ENCODE measurements around the gene FAHD1. TPM values are rescaled to one million over a fixed set of nuclear protein-coding genes. Genes with fewer than 3 reads are reported as not detected.

The FAHD1 gene
- total RNA-seq, 2 experiments from 2014 or later = 15.1 to 32.4 TPM

- ChIA-PET CTCF (ENCODE audit: unreplicated experiment) (no interaction called here), POLR2A (no interaction called here)
- no peaks in the 10 kb centered on the region for H3K4me1 ChIP-seq (ENCODE audit: insufficient read depth, low read length, poor library complexity, severe bottlenecking)
- H3K4me3 ChIP-seq (ENCODE audit: low read depth, low read length, poor library complexity, severe bottlenecking) = no peak overlapping the region
- H4K20me1 ChIP-seq (ENCODE audit: insufficient read depth, low read length) = no peaks in the 10 kb centered on the region
- H3K9me3 ChIP-seq (ENCODE audit: low read length) = peaks cover 27% of the 10 kb centered on the region; the same call in 1 of the 2 replicates
- H2AFZ ChIP-seq (ENCODE audit: low read length) = no peak overlapping the region
- BruUV-seq (replicated peaks) = no TSS peak
- H3K36me3 ChIP-seq (ENCODE audit: insufficient read depth, low read length) = no peaks in the 10 kb centered on the region; the same call in 1 of the 2 replicates
- H3K27ac ChIP-seq (ENCODE audit: low read depth, low read length, poor library complexity, severe bottlenecking) = no peak overlapping the region
- no peak overlapping the region for H3K4me2 ChIP-seq (ENCODE audit: low read length)
- H3K79me2 ChIP-seq (ENCODE audit: insufficient read depth, low read depth, low read length) = no peaks in the 10 kb centered on the region
- no peaks in the 10 kb centered on the region for H3K9me2 ChIP-seq (ENCODE audit: insufficient read depth, low read length)
- no peak for DNase-seq (ENCODE audit: low spot score)
- TF ChIP-seq EZH2phosphoT487 (IDR thresholded peaks at IDR 0.05; ENCODE audit: borderline replicate concordance, low read depth, low read length) (no peak), CTCF (conservative IDR thresholded peaks at IDR 0.05; ENCODE audit: low read length) (no peak)
- intact Hi-C loops (cut with micrococcal nuclease; ENCODE audit: unreplicated experiment) = no loop called here
Observed at GRCh38 chr16:1800701-1801100, 26.3 kb upstream of the FAHD1 start.

GRCh38 chr16:1807626-1808025 is 19.4 kb upstream of the FAHD1 start:
- ChIA-PET POLR2A (no interaction called here), CTCF (ENCODE audit: unreplicated experiment) (no interaction called here)
- BruUV-seq (replicated peaks) = no TSS peak
- no peak for DNase-seq (ENCODE audit: low spot score)
- Histone ChIP-seq H3K9me2 (ENCODE audit: insufficient read depth, low read length) (no peaks in the 10 kb centered on the region), H2AFZ (ENCODE audit: low read length) (no peak overlapping the region), H3K9me3 (ENCODE audit: low read length) (no peaks in the 10 kb centered on the region), H3K79me2 (ENCODE audit: insufficient read depth, low read depth, low read length) (no peaks in the 10 kb centered on the region), H3K4me3 (ENCODE audit: low read depth, low read length, poor library complexity, severe bottlenecking) (no peak overlapping the region), H3K36me3 (ENCODE audit: insufficient read depth, low read length) (no peaks in the 10 kb centered on the region), H4K20me1 (ENCODE audit: insufficient read depth, low read length) (no peaks in the 10 kb centered on the region), H3K4me2 (ENCODE audit: low read length) (no peak overlapping the region), H3K27ac (ENCODE audit: low read depth, low read length, poor library complexity, severe bottlenecking) (no peak overlapping the region), H3K4me1 (ENCODE audit: insufficient read depth, low read length, poor library complexity, severe bottlenecking) (no peaks in the 10 kb centered on the region)
- no peak for TF ChIP-seq CTCF (conservative IDR thresholded peaks at IDR 0.05; ENCODE audit: low read length)
- no peak for TF ChIP-seq EZH2phosphoT487 (IDR thresholded peaks at IDR 0.05; ENCODE audit: borderline replicate concordance, low read depth, low read length)
- intact Hi-C loops (cut with micrococcal nuclease; ENCODE audit: unreplicated experiment) = no loop called here

- ChIA-PET CTCF (ENCODE audit: unreplicated experiment) (no interaction called here), POLR2A (no interaction called here)
- DNase-seq (ENCODE audit: low spot score) = no peak
- intact Hi-C loops (cut with micrococcal nuclease; ENCODE audit: unreplicated experiment) = no loop called here
- Histone ChIP-seq H3K9me2 (ENCODE audit: insufficient read depth, low read length) (no peaks in the 10 kb centered on the region), H2AFZ (ENCODE audit: low read length) (no peak overlapping the region), H4K20me1 (ENCODE audit: insufficient read depth, low read length) (no peaks in the 10 kb centered on the region), H3K4me1 (ENCODE audit: insufficient read depth, low read length, poor library complexity, severe bottlenecking) (no peaks in the 10 kb centered on the region), H3K4me3 (ENCODE audit: low read depth, low read length, poor library complexity, severe bottlenecking) (no peak overlapping the region), H3K4me2 (ENCODE audit: low read length) (no peak overlapping the region), H3K36me3 (ENCODE audit: insufficient read depth, low read length) (no peaks in the 10 kb centered on the region), H3K9me3 (ENCODE audit: low read length) (no peaks in the 10 kb centered on the region), H3K27ac (ENCODE audit: low read depth, low read length, poor library complexity, severe bottlenecking) (no peak overlapping the region), H3K79me2 (ENCODE audit: insufficient read depth, low read depth, low read length) (no peaks in the 10 kb centered on the region)
- TF ChIP-seq EZH2phosphoT487 (IDR thresholded peaks at IDR 0.05; ENCODE audit: borderline replicate concordance, low read depth, low read length) (no peak), CTCF (conservative IDR thresholded peaks at IDR 0.05; ENCODE audit: low read length) (no peak)
- no TSS peak for BruUV-seq (replicated peaks)
Observed at GRCh38 chr16:1808691-1809090, 18.3 kb upstream of the FAHD1 start.
